ENCODE results near the gene PLA2G5.
"Not testable (repeated sequence)": the region's sequence is repeated elsewhere in the genome, so short reads cannot be mapped to it uniquely, and the experiment has no call there.

The PLA2G5 gene

GRCh38 chr1:20069874-20070273 is at the start of gene PLA2G5:
Gene PLA2G5, plus strand, starts transcription at chr1:20070194. Its CDS starts 14,637 bp downstream, at chr1:20084831.
- no peaks in the 10 kb centered on the region for H3K36me3 ChIP-seq (ENCODE audit: insufficient read depth, low read length)
- H3K27me3 ChIP-seq (ENCODE audit: insufficient read depth, low read length, poor library complexity): peaks cover 3% of the 10 kb centered on the region
- no peak for DNase-seq
- ATAC-seq (ENCODE audit: insufficient read depth, low read depth): no peak
- no peaks in the 10 kb centered on the region for H4K20me1 ChIP-seq (ENCODE audit: insufficient read depth, low read length)
- H3K27ac ChIP-seq (ENCODE audit: low read length): no peak within 1 kb of the TSS
- no peak within 1 kb of the TSS for H2AFZ ChIP-seq (ENCODE audit: low read depth, low read length)
- no peak for TF ChIP-seq EZH2 (IDR thresholded peaks at IDR 0.05; ENCODE audit: borderline replicate concordance, low read depth, low read length, severe bottlenecking)
- no peak for TF ChIP-seq CTCF (IDR thresholded peaks at IDR 0.05; ENCODE audit: borderline replicate concordance, extremely low read depth, low read length, poor library complexity, severe bottlenecking)
- no peak within 1 kb of the TSS for H3K4me3 ChIP-seq (ENCODE audit: low read depth in 1 of 2, low read length in 2 of 2)
- H3K79me2 ChIP-seq (ENCODE audit: insufficient read depth, low read length): no peaks in the 10 kb centered on the region
- no peaks in the 10 kb centered on the region for H3K4me1 ChIP-seq (ENCODE audit: insufficient read depth, low read length)
- H3K9me3 ChIP-seq (ENCODE audit: insufficient read depth, low read length, severe bottlenecking): no peaks in the 10 kb centered on the region
- H3K9ac ChIP-seq (ENCODE audit: low read depth, low read length): no peak within 1 kb of the TSS
- H3K4me2 ChIP-seq (ENCODE audit: insufficient read depth, low read length): no peak within 1 kb of the TSS

GRCh38 chr1:20028125-20028524 is 41.9 kb upstream of the PLA2G5 start:
- no peak for DNase-seq
- Histone ChIP-seq H3K27ac (ENCODE audit: low read length) (no peak overlapping the region), H4K20me1 (ENCODE audit: insufficient read depth, low read length) (no peaks in the 10 kb centered on the region), H3K27me3 (ENCODE audit: insufficient read depth, low read length, poor library complexity) (peaks cover 4% of the 10 kb centered on the region), H2AFZ (ENCODE audit: low read depth, low read length) (no peak overlapping the region), H3K79me2 (ENCODE audit: insufficient read depth, low read length) (no peaks in the 10 kb centered on the region), H3K4me1 (ENCODE audit: insufficient read depth, low read length) (no peaks in the 10 kb centered on the region), H3K4me2 (ENCODE audit: insufficient read depth, low read length) (no peak overlapping the region), H3K9ac (ENCODE audit: low read depth, low read length) (no peak overlapping the region), H3K4me3 (ENCODE audit: low read depth in 1 of 2, low read length in 2 of 2) (no peak overlapping the region), H3K36me3 (ENCODE audit: insufficient read depth, low read length) (no peaks in the 10 kb centered on the region), H3K9me3 (ENCODE audit: insufficient read depth, low read length, severe bottlenecking) (no peaks in the 10 kb centered on the region)
- no peak for TF ChIP-seq CTCF (IDR thresholded peaks at IDR 0.05; ENCODE audit: borderline replicate concordance, extremely low read depth, low read length, poor library complexity, severe bottlenecking)
- no peak for TF ChIP-seq EZH2 (IDR thresholded peaks at IDR 0.05; ENCODE audit: borderline replicate concordance, low read depth, low read length, severe bottlenecking)
- ATAC-seq (ENCODE audit: insufficient read depth, low read depth): no peak

GRCh38 chr1:20028726-20029125 is 41.3 kb upstream of the PLA2G5 start:
- no peaks in the 10 kb centered on the region for H3K4me1 ChIP-seq (ENCODE audit: insufficient read depth, low read length)
- ATAC-seq (ENCODE audit: insufficient read depth, low read depth): no peak

GRCh38 chr1:20029178-20029912 is 40.6 kb upstream of the PLA2G5 start:
- Histone ChIP-seq H3K9me3 (ENCODE audit: insufficient read depth, low read length, severe bottlenecking) (no peaks in the 10 kb centered on the region), H2AFZ (ENCODE audit: low read depth, low read length) (no peak overlapping the region)
- ATAC-seq (ENCODE audit: insufficient read depth, low read depth): no peak

More at GRCh38 chr1:20028726-20029125, 41.3 kb upstream of the PLA2G5 start:
- Histone ChIP-seq H3K79me2 (ENCODE audit: insufficient read depth, low read length) (no peaks in the 10 kb centered on the region), H3K4me2 (ENCODE audit: insufficient read depth, low read length) (no peak overlapping the region), H3K27me3 (ENCODE audit: insufficient read depth, low read length, poor library complexity) (peaks cover 4% of the 10 kb centered on the region), H3K9ac (ENCODE audit: low read depth, low read length) (no peak overlapping the region), H3K9me3 (ENCODE audit: insufficient read depth, low read length, severe bottlenecking) (no peaks in the 10 kb centered on the region), H3K4me3 (ENCODE audit: low read depth in 1 of 2, low read length in 2 of 2) (no peak overlapping the region), H3K27ac (ENCODE audit: low read length) (no peak overlapping the region), H3K36me3 (ENCODE audit: insufficient read depth, low read length) (no peaks in the 10 kb centered on the region), H2AFZ (ENCODE audit: low read depth, low read length) (no peak overlapping the region), H4K20me1 (ENCODE audit: insufficient read depth, low read length) (no peaks in the 10 kb centered on the region)
- DNase-seq: no peak
- TF ChIP-seq EZH2 (IDR thresholded peaks at IDR 0.05; ENCODE audit: borderline replicate concordance, low read depth, low read length, severe bottlenecking): no peak

GRCh38 chr1:20030436-20031151 is 39.4 kb upstream of the PLA2G5 start:
- H3K9me3 ChIP-seq (ENCODE audit: insufficient read depth, low read length, severe bottlenecking); H3K4me3 ChIP-seq (ENCODE audit: low read depth in 1 of 2, low read length in 2 of 2); H3K36me3 ChIP-seq (ENCODE audit: insufficient read depth, low read length); ATAC-seq (ENCODE audit: insufficient read depth, low read depth); H3K27ac ChIP-seq (ENCODE audit: low read length); H3K27me3 ChIP-seq (ENCODE audit: insufficient read depth, low read length, poor library complexity); H3K4me1 ChIP-seq (ENCODE audit: insufficient read depth, low read length); H4K20me1 ChIP-seq (ENCODE audit: insufficient read depth, low read length); H3K9ac ChIP-seq (ENCODE audit: low read depth, low read length); H3K79me2 ChIP-seq (ENCODE audit: insufficient read depth, low read length); H2AFZ ChIP-seq (ENCODE audit: low read depth, low read length); H3K4me2 ChIP-seq (ENCODE audit: insufficient read depth, low read length); DNase-seq: not testable (repeated sequence)

More at GRCh38 chr1:20029178-20029912, 40.6 kb upstream of the PLA2G5 start:
- TF ChIP-seq EZH2 (IDR thresholded peaks at IDR 0.05; ENCODE audit: borderline replicate concordance, low read depth, low read length, severe bottlenecking) (no peak), CTCF (IDR thresholded peaks at IDR 0.05; ENCODE audit: borderline replicate concordance, extremely low read depth, low read length, poor library complexity, severe bottlenecking) (no peak)
- Histone ChIP-seq H3K9ac (ENCODE audit: low read depth, low read length) (no peak overlapping the region), H3K27ac (ENCODE audit: low read length) (no peak overlapping the region), H3K79me2 (ENCODE audit: insufficient read depth, low read length) (no peaks in the 10 kb centered on the region), H3K4me1 (ENCODE audit: insufficient read depth, low read length) (no peaks in the 10 kb centered on the region), H3K36me3 (ENCODE audit: insufficient read depth, low read length) (no peaks in the 10 kb centered on the region), H3K4me3 (ENCODE audit: low read depth in 1 of 2, low read length in 2 of 2) (no peak overlapping the region), H3K27me3 (ENCODE audit: insufficient read depth, low read length, poor library complexity) (peaks cover 4% of the 10 kb centered on the region), H3K4me2 (ENCODE audit: insufficient read depth, low read length) (no peak overlapping the region), H4K20me1 (ENCODE audit: insufficient read depth, low read length) (no peaks in the 10 kb centered on the region)
- DNase-seq: no peak

Measured in DND-41 (cell line).